GM21526 (cell line): ENCODE data around the gene LIPC.

Experiments used
- ATAC-seq: cut with Tn5 transposase; IDR thresholded peaks from one replicate; pipeline ENCODE4 v1.9.1; 2021; ENCODE audit warnings: moderate library complexity; ENCODE audit not compliant: unreplicated experiment, low FRiP score

The LIPC gene

GRCh38 chr15:58571491-58571890 is 139.7 kb downstream of the LIPC start:
- ATAC-seq: no peak

- ATAC-seq: no peak
These were observed 140.7 kb downstream of the LIPC start for GRCh38 chr15:58572521-58572920.

- ATAC-seq: no peak
These were observed 141.5 kb downstream of the LIPC start for GRCh38 chr15:58573270-58573669.

- no peak for ATAC-seq
These were observed 142.8 kb downstream of the LIPC start for GRCh38 chr15:58574631-58575030.

- no peak for ATAC-seq
These were observed 143.4 kb downstream of the LIPC start for GRCh38 chr15:58575045-58575786.

GRCh38 chr15:58576657-58577056 is 144.9 kb downstream of the LIPC start:
- no peak for ATAC-seq

- no peak for ATAC-seq
These were observed 150.4 kb downstream of the LIPC start for GRCh38 chr15:58582160-58582559.

GRCh38 chr15:58583171-58583908 is 151.5 kb downstream of the LIPC start:
- no peak for ATAC-seq

GRCh38 chr15:58584789-58585461 is 153.1 kb downstream of the LIPC start:
- ATAC-seq: no peak

GRCh38 chr15:58585693-58586443 is 154.1 kb downstream of the LIPC start:
- no peak for ATAC-seq

- ATAC-seq: no peak
These were observed 155.7 kb downstream of the LIPC start for GRCh38 chr15:58587486-58587885.

- no peak for ATAC-seq
These were observed 156.3 kb downstream of the LIPC start for GRCh38 chr15:58588096-58588495.

- no peak for ATAC-seq
These were observed 157.3 kb downstream of the LIPC start for GRCh38 chr15:58589047-58589446.

GRCh38 chr15:58590236-58590635 is 158.4 kb downstream of the LIPC start:
- no peak for ATAC-seq

GRCh38 chr15:58590926-58591325 is 159.1 kb downstream of the LIPC start:
- ATAC-seq: no peak

- ATAC-seq: no peak
These were observed 162.1 kb downstream of the LIPC start for GRCh38 chr15:58593870-58594269.

GRCh38 chr15:58594898-58595297 is 163.1 kb downstream of the LIPC start:
- ATAC-seq: no peak

GRCh38 chr15:58595516-58596263 is 163.9 kb downstream of the LIPC start:
- ATAC-seq: no peak

- no peak for ATAC-seq
These were observed 166.4 kb downstream of the LIPC start for GRCh38 chr15:58597943-58598828.
